Superior temporal gyrus (tissue), 1 donor: Measurements from ENCODE around the gene PTPRT.
"Not testable (repeated sequence)": the region's sequence is repeated elsewhere in the genome, so short reads cannot be mapped to it uniquely, and the experiment has no call there.

Experiments used
- DNase-seq: peaks from one replicate; pipeline ENCODE4 v3.0.0-alpha.2; 2016; ENCODE audit errors: extremely low spot score

The PTPRT gene

DNA sequence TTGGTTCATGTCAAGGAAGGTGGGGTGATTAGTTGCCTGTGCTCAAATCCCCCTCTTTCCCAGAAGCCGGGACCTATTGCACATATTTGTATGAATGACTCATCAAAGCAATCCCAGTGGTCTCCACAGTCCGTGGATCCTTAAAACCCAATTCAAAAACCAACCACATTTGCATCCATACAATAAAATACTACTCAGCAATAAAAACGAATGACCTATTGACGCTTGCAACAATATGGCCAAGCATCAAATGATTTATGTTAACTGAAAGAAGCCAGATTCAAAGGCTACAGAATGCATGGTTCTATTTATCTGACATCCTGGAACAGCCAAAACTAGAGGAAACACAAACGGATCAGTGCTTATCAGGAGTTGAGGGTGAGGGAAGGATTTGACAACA is 275.4 kb downstream of the PTPRT start:
- no peak for DNase-seq

DNA sequence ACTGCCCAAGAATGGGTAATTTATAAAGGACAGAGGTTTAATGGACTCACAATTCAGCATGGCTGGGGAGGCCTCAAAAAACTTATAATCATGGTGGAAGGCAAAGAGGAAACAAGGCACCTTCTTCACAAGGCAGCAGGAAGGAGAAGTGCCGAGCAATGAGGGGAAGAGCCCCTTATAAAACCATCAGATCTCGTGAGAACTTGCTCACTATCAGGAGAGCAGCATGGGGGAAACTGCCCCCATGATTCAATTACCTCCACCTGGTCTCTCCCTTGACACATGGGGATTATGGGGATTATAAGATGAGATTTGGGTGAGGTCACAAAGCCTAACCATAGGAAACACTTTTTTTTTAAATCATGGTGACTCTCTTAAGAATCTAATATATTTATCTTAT is 278.9 kb downstream of the PTPRT start:
- DNase-seq: not testable (repeated sequence)

DNA sequence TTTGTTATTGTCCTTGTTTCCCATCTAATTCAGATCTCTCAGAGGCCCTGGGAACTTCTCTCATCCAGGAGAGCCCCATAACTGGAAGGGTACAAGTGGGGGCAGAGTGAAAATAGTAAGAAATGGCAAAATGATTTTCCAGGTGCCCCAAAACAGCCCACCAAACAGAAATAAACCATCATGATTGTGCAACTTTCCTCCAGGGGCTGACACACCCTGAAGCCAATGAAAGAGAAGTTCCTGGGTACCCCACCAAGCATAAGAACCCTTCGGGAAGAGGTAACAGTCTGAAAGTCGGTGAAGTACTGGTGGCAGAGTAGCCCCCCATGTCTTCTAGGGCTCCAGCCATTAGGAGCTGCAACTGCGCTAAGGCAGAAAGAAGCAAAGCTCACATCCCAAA is 282.0 kb downstream of the PTPRT start:
- DNase-seq: no peak

DNA sequence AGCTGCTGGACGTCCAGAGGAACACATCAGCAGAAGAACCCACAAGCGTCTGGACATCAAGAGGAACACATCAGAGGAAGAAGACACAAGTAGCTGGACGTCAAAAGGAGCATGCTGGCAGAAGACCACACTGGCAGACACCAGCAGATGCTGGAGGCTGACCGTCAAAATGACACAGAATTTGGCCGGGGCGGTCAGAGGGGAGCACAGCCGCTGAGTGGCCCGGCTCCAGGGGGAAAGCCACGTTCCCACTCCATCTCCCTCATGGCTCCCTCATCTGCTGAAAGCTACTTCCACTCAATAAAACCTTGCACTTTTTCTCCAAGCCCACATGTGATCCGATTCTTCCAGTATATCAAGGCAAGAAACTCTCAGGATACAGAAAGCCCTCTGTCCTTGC is 283.6 kb downstream of the PTPRT start:
- DNase-seq: no peak

DNA sequence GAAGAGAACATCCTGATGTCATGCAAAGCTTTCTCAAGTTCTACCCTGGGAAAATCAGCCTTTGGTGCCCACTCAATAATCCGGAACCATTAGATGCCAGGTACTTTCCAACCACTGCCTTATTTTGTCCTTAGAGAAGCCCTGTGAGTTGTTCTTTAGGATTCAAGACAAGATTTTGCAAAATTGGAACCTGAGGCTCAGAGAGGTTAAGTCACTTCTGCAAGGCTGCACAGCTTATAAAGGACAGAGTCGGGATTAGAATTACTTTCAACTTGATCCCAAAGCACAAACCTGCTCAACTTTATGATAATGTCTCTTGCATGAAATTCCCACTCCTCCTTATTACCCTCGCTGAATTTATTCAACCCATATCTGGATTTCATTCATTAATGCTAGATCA is 287.2 kb downstream of the PTPRT start:
- DNase-seq: no peak

DNA sequence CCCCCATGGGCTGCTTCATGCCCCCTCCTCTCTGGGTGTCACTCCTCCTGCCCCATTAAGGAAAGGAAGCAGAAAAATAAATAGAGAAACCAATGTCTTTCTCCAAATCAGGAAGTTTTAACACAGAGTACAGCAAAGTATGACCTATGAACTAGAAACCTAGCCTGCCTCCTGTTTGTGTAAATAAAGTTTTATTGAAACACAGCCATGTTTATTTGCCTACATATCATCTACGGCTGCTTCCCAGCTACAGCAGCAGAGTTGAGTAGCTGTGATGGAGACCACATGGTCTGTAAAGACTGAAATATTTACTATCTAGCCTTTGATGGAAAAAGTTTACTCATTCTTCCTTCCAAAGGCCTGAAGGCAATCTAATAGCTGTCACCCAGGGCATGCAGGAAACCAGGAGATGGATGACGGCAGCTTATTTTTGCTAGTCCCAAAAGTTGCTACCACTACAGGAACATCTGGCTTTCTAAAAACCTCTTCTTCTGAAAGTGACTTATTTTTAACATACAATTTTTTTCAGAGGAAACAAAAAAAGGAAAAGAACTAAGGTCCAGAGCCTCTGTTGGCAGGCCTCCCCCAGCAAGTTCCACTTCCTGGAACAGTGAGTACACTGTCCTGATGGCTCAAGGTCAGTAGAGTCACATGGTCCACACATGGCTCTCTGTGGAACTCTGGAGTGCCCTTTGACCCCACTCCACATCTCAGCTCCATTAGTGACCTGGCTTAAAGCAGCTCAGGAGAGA is 287.8 kb downstream of the PTPRT start:
- DNase-seq: no peak

DNA sequence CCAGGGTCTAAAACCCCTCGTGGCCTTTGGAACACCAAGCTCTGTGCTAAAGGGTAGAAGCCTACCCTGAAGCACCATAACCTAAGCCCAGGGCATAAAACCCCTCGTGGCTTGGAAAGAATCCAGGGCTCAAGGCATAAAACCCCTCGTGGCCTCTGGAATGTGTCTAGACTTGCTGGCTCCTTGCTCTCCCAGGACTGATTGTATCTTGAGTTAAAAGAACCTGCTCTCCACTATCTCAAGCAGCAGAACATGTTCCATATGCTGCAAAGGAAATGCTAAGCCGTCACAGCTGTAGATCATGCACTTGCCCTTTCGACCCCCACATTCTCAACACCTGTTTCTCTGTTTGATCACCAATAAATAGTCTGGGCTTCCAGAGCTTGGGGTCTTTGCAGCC is 288.9 kb downstream of the PTPRT start:
- DNase-seq: not testable (repeated sequence)

DNA sequence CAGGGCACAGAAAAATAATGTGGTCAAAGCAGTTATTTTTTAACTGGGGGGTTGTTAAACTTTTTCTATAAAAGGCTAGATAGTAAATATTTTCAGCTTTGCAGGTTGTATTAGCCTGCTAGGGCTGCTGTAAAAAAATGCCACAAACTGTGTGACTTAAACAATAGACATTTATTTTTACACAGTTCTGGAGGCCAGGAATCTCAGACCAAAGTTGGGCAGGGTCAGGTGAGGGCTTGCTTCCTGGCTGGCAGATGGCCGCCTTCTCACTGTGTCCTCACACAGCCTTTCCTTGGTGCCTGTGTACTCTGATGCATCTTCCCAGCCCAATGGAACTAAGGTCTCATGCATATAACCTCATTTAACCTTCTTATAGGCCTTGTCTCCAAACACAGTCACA is 294.7 kb downstream of the PTPRT start:
- no peak for DNase-seq

DNA sequence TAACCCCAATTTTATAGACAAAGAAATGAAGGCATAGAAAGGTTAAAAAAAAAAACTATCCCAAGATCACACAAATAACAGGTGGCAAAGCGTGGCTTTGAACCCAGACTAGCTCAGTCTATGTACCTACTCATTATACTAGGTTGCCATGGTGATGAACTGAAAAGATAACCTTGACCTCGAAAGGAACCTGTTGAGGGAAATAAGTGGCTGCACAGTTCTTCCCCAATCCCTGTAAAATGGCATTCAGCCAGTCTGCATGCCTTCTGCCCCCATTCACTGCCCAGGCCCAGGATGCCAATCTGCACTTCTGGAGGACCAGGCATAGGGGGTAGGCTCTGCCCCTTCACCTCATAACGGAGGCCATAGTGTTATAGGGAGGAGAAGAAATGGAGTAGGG is 295.2 kb downstream of the PTPRT start:
- no peak for DNase-seq

DNA sequence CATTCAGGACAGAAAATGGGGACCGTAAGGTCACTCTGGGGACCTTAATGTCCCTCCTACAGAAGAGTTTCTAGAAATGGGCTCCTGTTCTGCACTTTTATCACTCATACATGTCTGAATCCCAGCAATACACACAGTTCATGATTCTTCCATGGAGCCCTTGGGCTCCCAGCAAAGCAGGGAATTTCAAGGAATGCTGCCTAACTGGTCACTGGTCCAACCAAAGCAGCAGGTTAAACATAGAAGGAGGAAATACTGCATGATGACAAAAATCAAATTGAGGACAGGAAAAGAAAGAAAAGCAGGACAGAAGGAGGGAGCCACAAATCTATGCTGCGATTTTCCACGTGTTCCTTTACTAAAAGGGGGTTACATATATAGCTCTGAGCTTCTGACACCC is 300.2 kb downstream of the PTPRT start:
- no peak for DNase-seq

DNA sequence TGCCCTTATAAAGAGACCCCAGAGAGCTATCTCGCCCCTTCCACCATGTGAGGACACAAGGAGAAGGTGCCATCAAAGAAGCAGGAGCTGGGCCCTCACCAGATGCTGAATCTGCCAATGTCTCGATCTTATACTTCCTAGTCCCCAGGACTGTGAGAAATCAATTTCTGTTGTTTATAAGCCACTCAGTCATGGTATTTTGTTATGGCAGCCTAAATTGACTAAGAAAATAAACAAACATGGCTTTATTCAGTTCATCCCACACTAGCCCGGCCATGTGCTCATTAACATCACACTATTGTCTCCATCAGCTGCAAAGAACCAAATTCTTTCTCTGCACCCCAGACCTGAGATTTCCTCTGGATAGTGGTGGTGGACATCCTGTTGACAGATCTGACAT is 302.4 kb downstream of the PTPRT start:
- DNase-seq: no peak

DNA sequence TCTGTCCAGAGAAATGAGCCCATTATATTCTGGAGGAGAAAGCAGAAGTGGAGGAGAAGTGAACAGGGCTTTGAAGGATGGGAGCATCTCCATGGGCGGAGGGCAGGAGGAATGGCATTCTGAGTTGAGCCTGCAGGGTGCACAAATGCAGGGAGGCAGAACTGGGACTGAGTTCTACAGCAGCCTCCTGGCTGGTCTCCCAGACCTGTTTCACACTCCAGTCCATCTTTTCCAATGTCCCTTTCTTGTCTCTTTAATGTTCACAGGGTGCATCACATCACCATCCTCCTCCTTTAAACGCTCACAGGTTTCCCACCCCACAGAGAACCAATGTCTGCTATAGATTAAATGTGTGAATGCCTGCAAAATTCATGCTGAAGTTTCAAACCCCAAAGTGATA is 302.9 kb downstream of the PTPRT start:
- DNase-seq: no peak

DNA sequence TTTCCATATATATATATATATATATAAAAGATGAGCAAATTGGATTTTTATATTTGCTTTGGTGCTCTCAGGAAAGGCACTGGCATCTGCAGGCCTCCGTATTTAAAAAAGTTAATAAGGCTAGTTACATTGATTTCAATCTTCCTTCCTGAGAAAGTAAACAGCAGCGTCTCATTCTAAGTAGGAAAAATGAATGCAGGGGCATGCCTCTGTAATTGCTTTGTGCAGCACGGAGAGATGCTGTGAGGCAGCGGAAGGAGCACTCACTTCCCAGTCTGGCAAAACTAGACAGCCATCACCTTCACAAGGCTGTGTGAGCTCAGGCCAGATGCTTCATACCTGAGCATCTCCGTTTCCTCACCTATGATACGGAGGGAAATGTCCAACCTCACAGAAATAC is 303.7 kb downstream of the PTPRT start:
- DNase-seq: no peak

DNA sequence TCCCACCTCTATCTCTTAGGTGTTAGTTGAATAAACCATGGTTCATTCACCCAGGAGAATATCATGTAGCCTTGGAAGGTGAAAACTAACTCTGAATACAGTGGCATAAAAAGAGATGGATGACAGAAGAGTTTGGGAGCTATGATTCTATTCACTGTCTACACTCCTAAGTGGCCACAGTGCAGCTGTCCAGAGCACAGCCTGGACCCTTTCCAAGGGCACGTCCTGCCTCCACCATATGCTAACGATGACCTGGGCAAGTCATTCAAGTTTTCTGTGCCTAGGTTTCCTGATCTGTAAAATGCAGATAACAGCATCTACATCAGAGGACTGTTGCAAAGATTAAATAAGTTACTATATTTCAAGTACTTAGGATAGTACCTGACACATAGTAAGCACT is 314.1 kb downstream of the PTPRT start:
- no peak for DNase-seq

DNA sequence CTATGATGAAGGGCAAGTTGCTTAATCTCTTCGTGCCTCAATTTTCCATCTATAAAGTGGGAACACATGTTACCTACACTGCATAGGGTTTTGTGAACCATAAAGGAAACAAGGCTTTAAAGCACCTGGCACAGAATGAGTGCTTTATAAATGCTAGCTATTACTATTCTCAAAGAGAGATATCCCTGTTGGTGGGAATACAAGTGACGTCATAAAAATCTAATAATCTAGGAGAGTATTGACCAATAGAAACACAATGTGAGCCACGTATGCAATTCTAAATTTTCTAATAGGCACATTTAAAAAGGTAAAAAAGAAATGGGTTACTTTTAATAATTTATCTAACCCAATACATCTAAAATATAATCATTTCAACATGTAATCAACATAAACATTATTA is 316.4 kb downstream of the PTPRT start:
- no peak for DNase-seq

DNA sequence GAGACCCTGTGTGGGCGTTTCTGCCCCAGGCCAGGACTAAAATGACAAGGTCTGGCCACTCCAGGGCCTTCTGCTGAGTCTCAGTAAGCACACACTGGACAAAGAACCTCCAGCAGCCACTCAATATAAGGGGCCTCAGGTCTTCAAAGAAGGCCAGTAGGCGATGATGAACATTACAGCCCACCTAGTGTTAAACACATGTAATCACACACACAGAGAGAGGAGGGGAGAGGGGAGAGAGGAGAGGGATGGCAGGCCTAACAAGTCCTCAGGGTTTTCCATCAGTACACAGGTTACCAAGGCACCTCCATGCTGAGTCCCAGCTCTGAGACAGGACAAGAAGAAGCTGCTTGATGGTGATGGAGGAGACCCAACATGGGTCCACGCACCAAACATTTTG is 325.6 kb downstream of the PTPRT start:
- DNase-seq: no peak

DNA sequence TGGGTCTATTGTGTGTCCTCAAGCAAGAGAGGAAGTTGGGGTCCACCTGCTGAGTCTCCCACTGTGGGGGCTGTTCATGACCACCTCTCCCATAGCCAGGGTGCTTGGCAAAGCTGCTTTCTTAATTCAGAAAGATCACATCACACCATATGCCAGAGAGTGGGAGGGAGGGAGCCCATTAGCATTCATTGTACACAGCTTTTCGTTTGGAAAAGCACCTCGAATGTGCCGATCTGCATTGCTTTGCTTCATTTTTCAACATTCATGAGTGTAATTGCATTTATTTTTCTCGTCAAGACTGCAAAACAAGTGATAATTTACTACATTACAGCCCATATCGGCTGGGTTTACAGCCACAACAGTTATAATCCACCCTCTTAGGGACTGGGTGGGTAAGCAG is 327.3 kb downstream of the PTPRT start:
- peak; percentile 40 for DNase-seq

DNA sequence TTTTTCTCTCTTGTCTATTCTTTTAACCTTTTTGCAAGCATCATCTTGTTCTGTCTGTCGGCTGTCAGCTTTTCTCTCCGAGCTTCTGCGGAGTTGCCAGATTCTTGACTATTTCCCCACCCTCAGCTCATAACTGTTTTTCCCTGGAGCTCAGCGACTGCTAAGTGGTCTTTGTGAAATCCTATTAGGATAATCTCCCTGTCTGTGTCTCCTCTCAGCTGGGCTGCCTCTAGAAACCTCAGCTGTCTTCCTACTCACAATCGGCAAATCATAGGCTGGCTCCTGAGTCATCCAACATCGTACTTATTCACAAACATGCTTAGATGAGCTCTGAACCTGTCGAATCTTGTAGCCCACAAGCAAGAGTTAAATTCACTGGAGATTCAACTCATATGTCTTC is 332.3 kb downstream of the PTPRT start:
- DNase-seq: no peak

DNA sequence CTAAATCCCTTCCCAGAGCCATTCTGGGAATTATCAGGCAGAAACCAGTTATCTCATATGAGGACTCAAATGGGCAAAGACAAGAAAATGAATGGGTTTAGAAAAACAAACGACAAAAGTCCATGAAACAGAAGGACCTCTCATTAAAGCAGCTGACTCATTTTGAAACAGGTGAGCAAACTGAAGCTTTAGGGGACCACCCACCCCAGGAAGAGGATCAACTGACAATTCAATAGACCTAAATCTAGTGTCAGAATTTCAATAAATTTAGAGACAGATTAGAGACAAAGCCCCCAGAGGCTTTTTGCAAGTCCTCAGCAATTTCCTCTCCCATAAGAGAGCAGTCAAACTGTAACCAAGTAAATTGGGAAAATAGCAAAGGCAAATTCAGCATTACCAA is 333.8 kb downstream of the PTPRT start:
- no peak for DNase-seq

DNA sequence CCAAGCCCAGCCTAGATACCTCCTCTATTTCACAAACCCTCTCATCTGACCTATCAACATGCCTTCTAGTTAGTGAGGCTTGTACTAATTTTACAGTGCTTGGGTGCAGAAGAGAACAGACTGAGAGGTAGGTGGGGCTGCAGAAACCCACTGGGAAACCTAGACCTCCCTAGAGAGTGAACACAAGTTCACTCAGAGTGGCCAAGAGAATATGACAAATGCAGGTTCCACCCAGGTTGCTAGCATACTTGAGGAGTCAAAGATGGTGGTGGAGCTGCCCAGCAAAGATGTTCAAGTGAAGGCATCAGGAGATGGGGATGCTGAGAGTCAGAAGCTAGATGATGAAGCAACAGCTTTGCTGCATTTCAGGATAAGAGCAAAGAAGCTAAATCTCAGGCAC is 337.0 kb downstream of the PTPRT start:
- no peak for DNase-seq

DNA sequence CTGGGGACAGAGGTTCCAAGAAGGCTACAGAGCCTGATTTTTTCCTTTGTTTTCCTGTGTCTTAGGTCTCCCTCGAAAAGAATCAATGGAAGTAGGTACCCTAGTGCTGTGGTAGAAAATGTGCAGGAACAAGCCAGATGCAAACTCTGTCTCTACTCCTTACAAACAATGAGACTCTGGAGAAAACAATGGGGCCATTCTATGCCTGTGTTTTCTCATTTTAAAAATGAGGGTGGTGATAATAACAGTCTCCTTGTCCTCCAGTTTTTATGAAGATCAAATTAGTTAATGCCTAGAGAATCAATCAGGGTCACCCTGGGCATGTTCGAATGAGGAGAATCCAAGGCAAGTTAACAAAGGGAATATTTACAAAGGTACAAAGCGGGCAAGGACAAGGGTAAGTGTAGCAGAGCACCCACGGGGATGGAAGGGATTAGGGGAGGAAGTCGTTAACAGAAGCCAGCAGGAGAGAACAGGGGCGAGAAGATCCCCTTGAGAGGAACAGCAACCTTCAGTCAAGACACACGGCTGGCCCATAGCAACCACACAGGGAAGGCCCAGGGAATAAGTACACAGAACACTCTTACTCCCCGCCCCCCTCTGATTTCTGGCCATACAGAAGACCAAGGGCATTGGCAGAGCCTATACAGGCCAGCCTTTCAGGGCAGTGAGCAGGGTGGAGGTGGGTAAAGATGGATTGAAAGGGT is 342.8 kb downstream of the PTPRT start:
- peak; percentile 53 for DNase-seq

DNA sequence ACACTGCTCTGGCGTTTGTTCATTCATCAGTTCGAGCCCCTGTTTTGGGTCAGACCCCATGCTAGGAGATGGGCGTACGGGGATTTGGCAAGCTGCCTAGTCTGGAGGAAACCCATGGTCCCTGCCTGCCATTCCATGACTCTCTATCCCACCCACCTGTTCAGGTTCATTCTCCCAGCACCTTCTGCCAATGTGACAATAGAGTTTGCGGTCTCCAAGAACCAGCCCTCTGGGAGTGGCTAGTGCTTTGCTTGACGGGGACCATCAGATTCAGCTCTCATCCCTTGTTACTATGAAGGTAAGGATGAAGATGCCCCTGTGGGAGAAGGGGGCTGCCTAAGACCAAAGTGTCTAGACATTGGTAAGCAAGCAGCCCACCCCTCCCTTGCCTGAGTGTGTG is 345.0 kb downstream of the PTPRT start:
- DNase-seq: no peak

DNA sequence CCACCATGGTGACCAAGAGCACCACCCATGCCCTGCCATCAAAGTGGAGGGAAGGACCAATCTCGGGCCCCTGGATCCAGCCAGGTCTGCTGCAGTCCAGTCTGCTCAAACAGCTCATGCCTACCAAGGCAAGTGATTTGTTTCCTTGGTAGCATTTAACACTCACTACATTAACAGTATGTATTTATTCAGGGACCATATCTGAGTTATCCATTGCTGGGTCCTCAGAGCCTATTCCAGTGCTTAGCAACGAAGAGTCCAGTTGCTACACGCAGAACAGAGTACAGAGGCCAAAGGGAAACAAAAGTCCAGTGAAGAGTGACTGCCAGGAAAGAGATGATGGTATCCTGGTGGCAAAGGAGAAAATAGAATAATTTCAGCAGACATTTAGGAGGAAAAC is 352.2 kb downstream of the PTPRT start:
- no peak for DNase-seq

DNA sequence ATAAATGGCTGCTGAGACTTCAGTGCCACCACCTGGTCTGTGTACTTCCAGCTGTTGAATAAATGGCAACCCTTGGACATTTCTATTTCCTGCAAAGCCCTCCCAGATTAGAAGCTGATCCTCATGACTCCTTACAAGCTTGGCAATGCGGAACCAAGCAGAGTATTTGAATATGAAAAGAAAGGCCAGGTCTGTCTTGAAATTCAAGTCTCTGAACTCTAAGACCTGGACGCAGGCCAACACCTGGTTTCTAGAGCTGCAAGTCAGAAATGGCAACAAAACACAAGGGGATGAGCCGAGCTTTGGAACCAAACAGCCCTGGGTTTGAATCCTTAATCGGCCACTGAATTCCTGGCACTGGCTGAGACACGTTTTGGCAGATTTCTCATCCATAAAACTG is 353.4 kb downstream of the PTPRT start:
- DNase-seq: no peak
